Calu3 (cell line): Measurements from ENCODE around the gene SLN. TPM values are rescaled to one million over a fixed set of nuclear protein-coding genes. Genes with fewer than 3 reads are reported as not detected.

Experiments used
- BruUV-seq: library from RNA; stranded (reverse); fragments of 400-500 nt; replicated peaks from 2 replicates; lab custom pipeline; 2021; lab: Mats Ljungman, UMichigan
- CTCF ChIA-PET: fragments of 300-600 bp; sonication (Branson Sonifier 250); formaldehyde crosslinking; loops from one replicate; lab custom pipeline; 2022; ENCODE audit warnings: antibody characterized with exemption; lab: Charles Lee
- DNase-seq: peaks from one replicate; pipeline ENCODE4 v3.0.0; 2022
- H3K27ac Mint-ChIP-seq: one replicate; pipeline ENCODE4 v1.8.0; 2022; ENCODE audit warnings: mixed read lengths; ENCODE audit not compliant: unreplicated experiment
- H3K27me3 Mint-ChIP-seq: one replicate; pipeline ENCODE4 v1.8.0; 2022; ENCODE audit warnings: mixed read lengths; ENCODE audit not compliant: unreplicated experiment
- H3K36me3 Mint-ChIP-seq: one replicate; pipeline ENCODE4 v1.8.0; 2022; ENCODE audit warnings: mild to moderate bottlenecking, moderate library complexity, mixed read lengths; ENCODE audit not compliant: insufficient read depth, unreplicated experiment
- H3K4me1 Mint-ChIP-seq: one replicate; pipeline ENCODE4 v1.8.0; 2022; ENCODE audit warnings: mild to moderate bottlenecking, low read depth, mixed read lengths; ENCODE audit not compliant: unreplicated experiment
- H3K4me3 Mint-ChIP-seq: one replicate; pipeline ENCODE4 v1.8.0; 2022; ENCODE audit warnings: mild to moderate bottlenecking, low read depth, moderate library complexity, mixed read lengths; ENCODE audit not compliant: unreplicated experiment
- H3K9me3 Mint-ChIP-seq: one replicate; pipeline ENCODE4 v1.8.0; 2022; ENCODE audit warnings: low read depth, mixed read lengths; ENCODE audit not compliant: unreplicated experiment
- CTCF ChIP-seq: fragments of 200-600 bp; IDR thresholded peaks from one replicate; pipeline ENCODE4 v1.8.0; 2022; ENCODE audit warnings: antibody characterized with exemption; ENCODE audit not compliant: unreplicated experiment
- intact Hi-C: fragments of 100-400 bp; cut with micrococcal nuclease; formaldehyde crosslinking; loops from one replicate; pipeline ENCODE4 v1.10.0; 2022; ENCODE audit not compliant: unreplicated experiment
- total RNA-seq: library from RNA; stranded (reverse); gene quantifications from 2 replicates; pipeline ENCODE4 v1.2.3, GENCODE V29; 2022

SLN gene
- total RNA-seq, 1 experiment from 2014 or later: not detected

GRCh38 chr11:107695446-107695845, 16.4 kb downstream of the SLN start:
- Mint-ChIP-seq H3K9me3 (no peaks in the 10 kb centered on the region), H3K27me3 (no peaks in the 10 kb centered on the region), H3K27ac (no peak overlapping the region), H3K4me1 (no peaks in the 10 kb centered on the region), H3K36me3 (no peaks in the 10 kb centered on the region), H3K4me3 (no peak overlapping the region)
- no peak for DNase-seq
- no peak for TF ChIP-seq CTCF
- intact Hi-C loops: no loop called here
- CTCF ChIA-PET: no interaction called here
- BruUV-seq: no TSS peak

- no peak for TF ChIP-seq CTCF
- H3K27me3 Mint-ChIP-seq: no peaks in the 10 kb centered on the region
- intact Hi-C loops: loop anchor here (1.0 kb wide), 1 partner anchor 31 kb away; no protein-coding TSS in a partner anchor
- no peak overlapping the region for H3K27ac Mint-ChIP-seq
- no peaks in the 10 kb centered on the region for H3K9me3 Mint-ChIP-seq
- H3K4me3 Mint-ChIP-seq: no peak overlapping the region
- CTCF ChIA-PET: interaction anchor here (0.6 kb wide), 1 partner anchor 679 kb away, joined by 4 read pairs; no protein-coding TSS in a partner anchor
- no peak for DNase-seq
- H3K36me3 Mint-ChIP-seq: no peaks in the 10 kb centered on the region
- BruUV-seq: no TSS peak
- no peaks in the 10 kb centered on the region for H3K4me1 Mint-ChIP-seq
Measured at GRCh38 chr11:107691000-107691750, 20.7 kb downstream of the SLN start.

GRCh38 chr11:107689317-107690202, 22.3 kb downstream of the SLN start:
- peaks cover 5% of the 10 kb centered on the region for H3K36me3 Mint-ChIP-seq
- intact Hi-C loops: loop anchor here (1.0 kb wide), 3 partner anchors 113 to 140 kb away; no protein-coding TSS in a partner anchor
- no peak overlapping the region for H3K27ac Mint-ChIP-seq
- H3K4me3 Mint-ChIP-seq: no peak overlapping the region
- CTCF ChIA-PET: interaction anchor here (0.6 to 1.7 kb wide), 4 partner anchors 98 to 434 kb away, joined by 3 to 9 read pairs (median 5); no protein-coding TSS in a partner anchor
- H3K27me3 Mint-ChIP-seq: no peaks in the 10 kb centered on the region
- no peak for TF ChIP-seq CTCF
- H3K9me3 Mint-ChIP-seq: no peaks in the 10 kb centered on the region
- BruUV-seq: no TSS peak
- no peaks in the 10 kb centered on the region for H3K4me1 Mint-ChIP-seq
- peak; percentile 62 for DNase-seq

- Mint-ChIP-seq H3K36me3 (peaks cover 5% of the 10 kb centered on the region), H3K4me3 (no peak overlapping the region), H3K9me3 (no peaks in the 10 kb centered on the region), H3K4me1 (no peaks in the 10 kb centered on the region), H3K27ac (no peak overlapping the region), H3K27me3 (no peaks in the 10 kb centered on the region)
- no peak for DNase-seq
- intact Hi-C loops: no loop called here
- BruUV-seq: no TSS peak
- CTCF ChIA-PET: interaction anchor here (0.5 to 1.7 kb wide), 2 partner anchors 125 to 339 kb away, joined by 4 to 9 read pairs; no protein-coding TSS in a partner anchor
- no peak for TF ChIP-seq CTCF
Measured at GRCh38 chr11:107688322-107688918, 23.4 kb downstream of the SLN start.
